HG03442 (cell line): Measurements from ENCODE around the gene TMEM192.
"Not testable (repeated sequence)": the region's sequence is repeated elsewhere in the genome, so short reads cannot be mapped to it uniquely, and the experiment has no call there.

ENCODE experiments used
- ATAC-seq: cut with Tn5 transposase; IDR thresholded peaks from one replicate; pipeline ENCODE4 v1.9.1; 2021; ENCODE audit warnings: mild to moderate bottlenecking, moderate library complexity; ENCODE audit not compliant: unreplicated experiment

Gene TMEM192

DNA sequence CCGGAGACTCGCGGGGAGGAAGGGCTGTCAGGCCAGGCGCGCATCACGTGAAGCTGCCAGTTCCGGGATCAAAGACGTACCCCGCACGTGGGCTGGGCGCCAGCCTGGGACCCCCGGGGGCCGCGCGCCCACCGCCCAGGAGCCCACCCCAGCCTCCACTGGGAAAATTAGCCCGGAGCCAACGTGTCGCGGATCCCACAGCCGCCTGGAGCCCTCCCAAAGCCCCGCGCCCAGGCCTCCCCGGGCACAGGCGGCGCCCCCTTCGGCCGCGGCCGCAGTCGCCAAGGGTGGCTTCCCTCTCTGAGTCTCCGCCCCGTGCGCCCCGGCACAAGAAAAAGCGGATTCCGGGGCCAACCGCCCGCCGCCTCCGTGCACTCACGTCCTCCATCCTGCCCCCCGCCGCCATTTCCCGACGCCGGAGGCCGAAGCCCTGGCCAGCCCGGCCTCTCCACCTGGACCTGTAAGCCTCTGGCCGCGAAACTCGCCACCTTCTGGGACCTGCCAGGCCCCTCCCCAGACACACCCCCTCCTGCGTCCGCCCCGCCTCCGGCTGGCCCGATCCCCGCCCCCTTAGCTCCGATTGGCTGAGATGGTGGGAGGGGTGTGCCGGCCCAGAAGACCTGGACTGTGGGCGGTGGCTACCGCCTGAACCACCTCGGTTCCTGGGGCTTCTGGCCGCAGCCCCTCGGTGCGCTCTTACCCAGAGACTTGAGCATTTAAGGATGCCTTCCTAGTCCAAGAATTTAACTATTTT is at the start of gene TMEM192:
TSS of gene TMEM192 (minus strand) at position 493 of the 754 bp plus-strand sequence. CDS start at position 406, 87 bp downstream.
- peak; percentile 91 for ATAC-seq

DNA sequence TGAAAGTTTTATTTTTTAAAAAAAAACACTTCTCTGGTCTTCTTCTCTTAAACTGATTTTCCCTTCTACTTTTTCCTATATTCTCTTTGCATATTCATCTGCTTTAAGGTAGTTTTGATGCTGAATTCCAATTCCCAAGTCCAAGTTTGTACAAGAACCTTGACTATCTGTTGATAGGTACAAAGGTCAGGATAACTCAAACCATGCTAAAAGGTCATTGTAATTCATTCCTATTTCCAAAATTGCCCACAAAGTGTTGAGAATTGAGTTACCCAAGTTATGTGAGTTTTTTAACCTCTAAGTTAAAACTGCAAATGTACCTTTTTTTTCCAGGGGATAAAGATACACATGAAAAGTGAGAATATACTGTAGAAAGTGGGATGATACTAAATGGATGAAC is 46.1 kb upstream of the TMEM192 start:
- ATAC-seq: no peak

DNA sequence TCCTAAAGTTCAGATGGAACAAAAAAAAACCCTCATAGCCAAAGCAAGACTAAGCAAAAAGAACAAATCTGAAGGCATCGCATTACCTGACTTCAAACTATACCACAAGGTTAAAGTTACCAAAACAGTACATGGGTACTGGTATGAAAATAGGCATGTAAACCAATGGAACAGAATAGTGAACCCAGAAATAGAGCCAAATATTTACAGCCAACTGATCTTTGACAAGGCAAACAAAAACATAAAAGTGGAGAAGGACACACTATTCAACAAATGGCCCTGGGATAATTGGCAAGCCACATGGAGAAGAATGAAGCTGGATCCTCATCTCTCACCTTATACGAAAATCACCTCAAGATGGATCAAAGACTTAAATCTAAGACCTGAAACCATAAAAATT is 44.2 kb upstream of the TMEM192 start:
- ATAC-seq: no peak

DNA sequence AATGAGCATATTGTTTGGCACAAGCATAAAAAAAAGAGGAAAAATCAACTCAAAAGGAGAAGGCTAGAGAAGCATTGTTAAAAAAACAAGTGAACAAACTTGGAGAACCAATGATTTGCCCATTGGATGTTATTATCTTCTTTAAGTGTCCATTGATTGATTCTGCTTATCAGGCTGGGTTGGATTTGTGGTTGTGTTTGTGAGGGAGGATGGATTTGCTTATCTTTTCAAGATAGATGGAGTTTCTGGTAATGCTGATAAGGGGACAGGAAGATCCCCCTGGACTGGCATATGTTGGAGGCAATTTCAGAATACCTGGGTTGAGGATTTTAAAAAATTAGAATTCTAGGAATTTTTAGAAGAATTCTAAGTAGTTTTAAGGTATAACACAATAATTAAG is 41.8 kb upstream of the TMEM192 start:
- ATAC-seq: no peak

DNA sequence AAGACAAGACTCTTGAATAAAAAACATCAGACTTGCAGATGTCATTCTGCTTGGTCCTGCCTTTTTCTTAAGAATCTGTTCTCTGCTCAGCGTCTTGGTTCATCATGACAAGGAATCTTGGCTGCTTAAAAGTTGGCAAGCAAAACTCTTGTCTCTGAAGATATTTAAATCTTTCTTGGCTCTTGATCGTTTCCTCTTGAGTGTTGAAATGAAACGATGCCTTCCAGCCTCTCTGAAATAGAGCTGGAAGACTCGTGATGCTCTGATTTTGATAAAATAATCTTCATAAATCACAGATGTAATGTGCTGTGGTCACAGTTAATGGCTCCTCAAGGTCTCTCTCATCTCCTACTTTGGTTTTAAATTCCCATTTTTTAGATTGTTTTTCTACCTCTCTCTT is 39.9 kb upstream of the TMEM192 start:
- ATAC-seq: no peak

DNA sequence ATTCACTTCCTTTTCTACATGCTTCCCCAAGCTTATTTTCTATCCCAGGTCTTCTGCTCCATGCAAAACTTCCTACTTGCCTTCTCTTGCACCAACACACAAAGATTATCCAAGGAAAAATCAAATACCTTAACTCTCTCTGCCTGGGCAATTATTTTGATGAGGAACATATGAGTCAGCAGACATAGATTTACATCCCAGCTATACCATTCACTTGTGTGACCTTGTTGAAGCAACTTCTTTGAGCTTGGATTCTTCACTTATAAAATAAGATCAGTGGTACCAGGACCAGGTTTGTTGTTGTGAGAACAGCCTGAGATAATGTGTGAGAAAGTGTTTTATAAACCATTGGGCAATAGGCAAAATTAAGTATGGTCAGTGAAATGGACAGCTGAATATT is 39.1 kb upstream of the TMEM192 start:
- no peak for ATAC-seq

DNA sequence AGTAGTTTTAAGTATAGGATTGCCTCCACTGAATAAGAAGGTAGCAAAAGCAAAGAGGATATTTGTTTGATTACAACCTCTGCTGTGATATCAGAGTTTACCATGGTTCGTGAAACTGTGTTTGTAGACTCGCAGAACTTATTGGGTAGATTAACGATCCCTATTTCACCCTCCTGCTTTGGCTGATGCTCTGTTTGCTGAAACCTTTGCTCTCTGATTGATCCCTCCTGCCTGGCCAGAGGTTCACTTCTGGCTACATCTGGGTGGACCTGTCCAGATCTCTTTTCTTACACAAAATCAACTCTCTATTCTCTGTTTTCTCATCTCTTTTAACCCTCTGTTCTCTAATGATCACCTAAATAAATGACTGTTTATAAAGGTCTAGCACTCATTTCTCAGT is 37.9 kb upstream of the TMEM192 start:
- no peak for ATAC-seq

DNA sequence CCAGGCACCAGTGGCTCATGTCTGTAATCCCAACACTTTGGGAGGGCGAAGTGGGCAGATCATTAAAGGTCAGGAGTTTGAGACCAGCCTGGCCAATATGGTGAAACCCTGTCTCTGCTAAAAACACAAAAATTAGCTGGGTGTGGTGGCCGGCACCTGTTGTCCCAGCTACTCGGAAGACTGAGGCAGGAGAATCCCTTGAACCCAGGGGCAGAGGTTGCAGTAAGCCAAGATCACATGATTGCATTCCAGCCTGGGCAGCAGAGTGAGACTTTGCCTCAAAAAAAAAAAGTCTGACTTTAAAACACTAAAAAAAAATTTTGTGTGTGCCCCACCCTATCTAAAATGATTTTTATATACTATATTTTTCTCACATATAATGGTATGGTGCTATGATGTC is 26.2 kb upstream of the TMEM192 start:
- ATAC-seq: no peak

DNA sequence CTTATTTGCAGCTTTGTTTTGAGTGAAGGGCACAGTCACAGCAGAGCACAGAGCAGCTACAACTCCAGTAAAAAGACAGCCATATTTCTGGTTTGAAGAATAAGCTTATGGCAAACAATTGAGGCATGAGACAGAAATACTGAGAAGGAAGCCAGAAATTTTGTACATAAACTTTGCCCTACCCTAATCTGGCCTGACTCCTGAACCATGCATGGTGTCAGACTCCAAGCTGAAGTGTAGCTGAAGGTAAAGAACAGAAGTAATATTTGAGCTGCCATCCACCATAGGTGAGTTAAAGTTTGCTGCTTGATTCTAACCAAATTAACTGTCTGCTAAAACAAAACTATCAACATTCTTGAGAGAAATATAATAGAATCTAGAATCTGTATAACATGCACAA is 24.5 kb upstream of the TMEM192 start:
- no peak for ATAC-seq

DNA sequence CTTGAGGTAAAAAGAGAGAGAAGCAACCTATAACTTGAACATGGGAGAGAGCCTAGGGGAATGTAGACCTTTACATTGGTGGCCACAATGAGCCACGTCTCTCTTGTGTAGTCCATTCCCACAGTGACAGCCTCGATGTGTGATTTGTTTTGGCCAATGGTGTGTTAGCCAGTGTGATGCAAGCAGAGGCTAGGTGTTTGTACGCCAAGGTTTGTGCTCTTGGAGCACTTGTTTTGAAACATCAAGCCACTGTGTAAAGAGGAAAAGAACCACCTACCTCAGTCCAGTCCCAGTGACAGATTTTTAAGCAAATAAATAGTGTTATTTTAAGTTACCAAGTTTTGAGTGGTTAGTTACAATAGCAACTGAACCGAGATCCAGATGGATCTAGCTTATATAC is 23.9 kb upstream of the TMEM192 start:
- no peak for ATAC-seq

DNA sequence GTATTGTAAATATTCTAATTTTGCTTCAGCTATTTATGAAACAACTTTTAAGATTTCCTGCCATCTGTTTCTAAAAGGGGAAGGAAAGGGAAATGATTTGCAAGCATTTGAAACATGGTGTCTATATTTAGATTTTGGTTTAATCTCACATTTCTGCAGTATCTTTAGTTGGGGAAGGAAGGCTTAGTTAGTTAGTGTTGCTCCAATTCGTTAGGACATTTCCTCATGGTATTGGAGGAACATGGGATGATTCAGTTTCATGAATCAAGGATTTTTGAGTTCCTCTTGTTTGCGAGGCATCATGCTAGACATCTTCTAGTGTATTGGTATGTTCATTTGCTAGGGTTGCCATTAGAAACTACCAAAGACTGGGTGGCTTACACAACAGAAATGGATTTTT is 20.5 kb upstream of the TMEM192 start:
- ATAC-seq: no peak

DNA sequence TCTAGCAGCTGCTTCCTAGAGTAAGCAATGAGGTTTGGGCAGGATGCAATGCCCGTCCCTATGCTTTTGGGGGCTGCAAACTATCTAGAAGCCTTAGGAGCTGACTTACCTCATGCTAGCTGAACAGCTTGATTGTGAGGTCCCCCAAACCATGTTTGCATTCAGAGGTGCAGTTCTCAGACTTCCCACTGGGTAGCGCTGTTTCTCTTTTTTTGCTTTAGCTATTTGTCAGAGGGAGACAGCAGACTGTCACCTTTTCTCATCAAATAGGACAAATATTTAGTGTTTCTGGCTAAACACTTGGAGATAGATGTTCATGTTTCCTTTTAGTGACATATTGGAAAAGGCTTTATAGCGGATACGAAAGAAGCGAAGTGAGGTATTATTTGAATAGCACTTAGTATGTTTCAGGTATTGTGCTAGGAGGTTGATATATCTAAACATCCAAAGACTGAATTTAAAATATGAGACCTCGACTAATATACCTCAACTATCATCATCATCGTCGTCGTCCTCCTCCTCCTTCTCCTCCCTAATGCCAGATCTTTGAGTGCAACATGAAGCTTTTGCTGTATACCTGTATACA is 18.7 kb upstream of the TMEM192 start:
- peak; percentile 80 for ATAC-seq

DNA sequence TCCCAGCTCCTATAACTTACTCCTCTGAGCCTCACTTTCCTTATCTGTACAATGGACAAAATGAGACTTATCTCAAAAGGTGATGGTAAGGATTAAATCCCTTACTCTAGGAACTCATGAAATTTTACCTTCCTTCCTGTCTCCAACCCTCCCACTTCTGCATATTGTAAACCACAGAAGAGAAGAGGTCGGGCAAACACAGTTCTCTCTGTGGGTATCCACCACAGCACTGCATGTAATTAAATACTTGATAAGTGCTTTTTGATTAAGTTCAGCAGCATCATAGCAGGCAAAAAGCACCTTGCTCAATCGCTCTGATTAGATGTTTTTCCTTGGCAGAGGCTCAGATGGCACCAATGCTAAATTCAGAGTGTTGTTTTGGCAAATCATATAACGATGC is 17.3 kb upstream of the TMEM192 start:
- ATAC-seq: no peak

DNA sequence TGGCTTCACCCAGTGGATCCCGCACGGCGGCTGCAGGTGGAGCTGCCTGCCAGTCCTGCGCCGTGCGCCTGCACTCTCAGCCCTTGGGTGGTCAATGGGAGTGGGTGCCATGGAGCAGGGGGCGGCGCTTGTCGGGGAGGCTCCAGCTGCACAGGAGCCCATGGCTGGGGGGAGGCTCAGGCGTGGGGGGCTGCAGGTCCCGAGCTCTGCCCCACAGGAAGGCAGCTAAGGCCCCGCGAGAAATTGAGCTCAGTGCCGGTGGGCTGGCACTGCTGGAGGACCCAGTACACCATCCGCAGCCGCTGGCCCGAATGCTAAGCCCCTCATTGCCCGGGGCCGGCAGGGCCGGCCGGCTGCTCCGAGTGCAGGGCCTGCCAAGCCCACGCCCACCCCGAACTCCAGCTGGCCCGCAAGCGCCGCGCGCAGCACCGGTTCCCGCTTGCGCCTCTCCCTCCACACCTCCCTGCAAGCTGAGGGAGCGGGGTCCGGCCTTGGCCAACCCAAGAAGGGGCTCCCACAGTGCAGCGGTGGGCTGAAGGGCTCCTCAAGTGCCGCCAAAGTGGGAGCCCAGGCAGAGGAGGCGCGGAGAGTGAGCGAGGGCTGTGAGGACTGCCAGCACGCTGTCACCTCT is 13.3 kb upstream of the TMEM192 start:
- ATAC-seq: not testable (repeated sequence)

DNA sequence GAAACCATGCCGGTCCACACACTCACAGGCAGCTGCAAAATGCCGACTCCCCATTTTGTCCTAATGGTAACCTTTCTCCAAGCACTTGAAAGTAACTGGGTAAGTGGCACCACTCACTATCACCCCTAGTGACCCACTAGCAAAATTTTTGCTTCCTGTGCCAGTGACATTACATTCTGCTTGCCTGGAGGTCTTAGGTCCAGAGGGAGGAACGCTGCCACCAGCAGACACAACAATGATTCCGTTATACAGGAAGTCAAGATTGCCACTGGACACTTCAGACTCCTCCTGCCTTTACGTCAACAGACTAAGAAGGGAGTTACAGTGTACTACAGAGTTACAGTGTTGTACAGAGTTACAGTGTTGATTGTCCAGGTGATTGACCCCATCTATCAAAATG is 11.8 kb upstream of the TMEM192 start:
- no peak for ATAC-seq

DNA sequence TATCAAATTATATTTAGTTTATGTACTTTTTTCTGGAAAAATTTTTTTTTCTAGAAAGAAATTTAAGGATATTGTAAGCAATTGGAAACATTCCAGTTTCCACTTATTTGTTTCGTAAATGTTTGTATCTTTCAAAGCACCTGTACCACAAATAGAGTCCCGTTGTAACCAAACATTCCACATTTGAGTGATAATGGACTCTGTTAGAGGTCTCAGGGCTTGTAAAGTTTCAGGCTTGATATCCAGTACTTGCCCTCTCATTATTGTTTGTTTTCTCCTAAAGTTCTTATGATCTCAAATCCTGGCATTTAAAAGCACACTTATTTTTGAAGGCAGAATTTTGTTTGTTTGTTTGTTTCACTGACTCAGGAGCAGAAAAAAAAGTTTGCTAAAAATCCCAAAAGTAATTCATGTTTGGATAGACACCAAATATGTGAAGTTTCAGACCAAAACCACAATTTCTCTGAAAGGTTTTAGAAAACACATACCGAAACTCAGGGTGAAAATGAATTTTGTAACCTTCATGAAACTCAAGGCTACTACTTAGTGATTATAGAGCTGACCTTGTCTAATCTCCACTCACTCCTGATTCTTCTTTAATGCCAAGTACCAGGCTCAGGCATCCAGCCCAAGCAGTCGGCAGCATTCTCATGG is 5.7 kb upstream of the TMEM192 start:
- peak; percentile 87 for ATAC-seq

DNA sequence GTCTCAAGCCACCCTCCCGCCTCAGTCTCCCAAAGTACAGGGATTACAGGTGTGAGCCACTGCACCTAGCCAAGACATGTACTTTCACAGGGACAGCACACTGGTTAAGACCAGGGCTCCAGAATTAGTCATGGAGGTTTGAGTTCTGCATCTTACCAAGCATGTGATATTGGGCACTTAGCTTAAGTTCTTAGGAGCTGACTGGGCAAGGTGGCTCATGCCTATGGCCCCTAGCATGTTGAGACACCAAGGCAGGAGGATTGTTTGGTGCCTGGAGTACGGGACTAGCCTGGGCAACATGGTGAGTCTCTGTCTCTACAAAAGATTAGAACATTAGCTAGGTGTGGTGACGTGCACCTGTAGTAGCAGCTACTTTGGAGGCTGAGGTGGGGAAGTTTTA is 2.6 kb upstream of the TMEM192 start:
- no peak for ATAC-seq

DNA sequence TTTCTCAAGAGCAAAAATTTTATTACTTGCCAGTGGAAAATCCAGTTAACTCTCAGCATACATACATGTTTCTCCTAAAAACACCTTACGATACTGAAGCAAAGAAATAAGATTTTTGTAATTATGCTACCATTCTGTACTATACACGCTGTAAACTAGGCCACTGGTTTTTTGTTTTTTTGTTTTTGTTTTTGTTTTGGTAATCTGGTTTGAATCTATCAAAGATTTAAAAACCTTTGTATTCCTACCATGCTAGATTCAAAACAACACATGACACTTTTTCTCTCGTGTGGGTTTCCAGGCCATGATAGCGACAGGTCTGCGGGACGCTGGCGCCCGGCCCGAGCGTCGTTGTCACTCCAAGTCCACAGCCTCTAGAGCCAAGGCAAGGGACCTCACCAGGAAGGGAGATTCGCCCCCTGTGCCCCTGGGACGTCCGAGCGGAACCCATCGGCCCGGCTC is 723 bp downstream of the TMEM192 start:
- ATAC-seq: no peak

DNA sequence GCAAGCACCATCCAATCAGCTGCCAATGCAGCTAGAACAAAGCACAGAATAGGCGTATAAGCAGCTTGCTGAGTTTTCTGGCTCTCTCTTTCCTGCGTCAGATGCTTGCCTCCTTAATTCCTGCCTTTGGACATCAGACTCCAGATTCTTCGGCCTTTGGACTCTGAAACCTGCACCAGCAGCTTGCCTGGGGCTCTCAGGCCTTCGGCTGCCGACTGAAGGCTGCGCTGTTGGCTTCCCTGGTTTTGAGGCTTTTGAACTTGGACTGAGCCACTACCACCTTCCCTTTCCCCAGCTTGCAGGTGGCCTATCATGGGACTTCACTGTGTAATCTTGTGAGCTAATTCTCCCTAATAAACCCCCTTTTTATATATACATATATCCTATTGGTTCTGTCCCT is 6.1 kb downstream of the TMEM192 start:
- ATAC-seq: no peak

DNA sequence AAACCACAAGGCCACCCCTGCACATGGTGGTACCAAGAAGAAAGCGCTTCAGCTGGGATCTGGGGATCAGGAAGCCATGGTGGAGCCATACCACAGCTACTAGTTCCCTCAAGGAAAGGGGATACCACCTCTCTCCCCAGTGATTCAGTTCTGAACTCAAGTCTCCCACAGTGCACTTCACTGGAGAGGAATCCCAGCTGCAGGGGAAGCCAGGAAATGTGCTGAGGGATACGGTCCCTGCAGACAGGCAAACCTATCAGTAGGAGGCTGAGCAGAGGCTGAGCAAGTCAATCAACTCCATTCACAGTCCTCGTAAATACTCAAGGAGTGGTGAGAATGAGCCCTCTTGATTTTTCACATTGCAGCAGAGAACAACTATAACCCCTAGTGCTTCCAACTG is 11.0 kb downstream of the TMEM192 start:
- ATAC-seq: no peak

DNA sequence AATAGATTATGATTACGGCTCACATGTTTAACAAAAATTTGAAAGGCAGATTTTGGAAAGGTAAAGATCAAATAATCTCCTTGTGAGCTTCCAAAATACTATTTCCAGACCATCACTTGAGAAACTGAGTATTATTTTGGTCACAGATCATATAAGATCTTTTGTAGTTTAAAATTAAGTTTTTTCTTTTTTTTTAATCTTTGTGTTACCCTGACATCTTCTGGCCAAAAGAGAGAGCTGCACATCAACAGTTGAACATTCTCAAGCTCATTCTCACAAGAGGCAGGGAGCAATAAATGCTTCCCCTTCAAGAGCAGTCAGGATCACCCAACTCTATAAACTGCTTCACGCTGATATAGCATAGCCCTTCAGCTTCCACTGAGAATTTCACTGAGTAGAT is 15.9 kb downstream of the TMEM192 start:
- peak; percentile 52 for ATAC-seq

DNA sequence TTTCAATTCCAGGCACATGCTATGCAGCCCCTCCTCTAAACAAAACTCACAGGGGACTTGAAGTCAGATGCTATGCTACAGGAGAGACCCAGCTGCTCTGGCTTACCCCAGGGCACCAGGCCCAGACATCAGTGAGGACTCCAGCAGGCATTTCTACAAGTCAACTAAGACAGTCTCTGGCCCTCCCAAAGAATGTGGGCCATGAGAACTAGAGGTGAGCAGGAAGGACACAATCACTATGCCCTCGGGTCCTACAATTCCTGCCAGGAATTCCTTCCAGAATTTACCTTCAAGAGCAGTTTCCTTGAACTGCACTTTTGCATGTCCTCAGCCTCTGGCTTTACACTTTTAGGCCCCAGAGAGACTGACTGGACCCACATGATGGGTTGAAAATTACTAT is 17.4 kb downstream of the TMEM192 start:
- ATAC-seq: no peak
